ENCODE results near the gene EIF4A3.

DNA sequence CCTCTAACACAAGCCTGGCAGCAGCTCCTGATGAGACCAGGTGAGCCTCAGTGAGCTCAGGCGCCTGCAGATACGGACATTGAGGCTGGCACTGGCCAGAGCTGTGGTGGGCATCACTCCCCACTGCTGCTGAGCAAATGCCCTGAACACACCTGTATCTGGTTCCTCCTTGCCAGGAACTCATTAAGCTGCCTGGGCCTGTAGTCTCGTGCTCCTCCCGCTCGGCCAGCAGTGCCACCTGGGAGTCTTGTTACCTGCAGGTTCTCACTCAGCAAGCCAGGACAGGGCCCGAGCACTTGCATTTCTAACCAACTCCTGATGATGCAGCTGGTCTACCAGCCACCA, 13.3 kb downstream of the EIF4A3 start:
- TF ChIP-seq CTCF (conservative IDR thresholded peaks at IDR 0.05; ENCODE audit: low read length), result no peak
- TF ChIP-seq EZH2phosphoT487 (IDR thresholded peaks at IDR 0.05; ENCODE audit: borderline replicate concordance), result no peak
